ENCODE data around the gene KDM5C. TPM values are rescaled to one million over a fixed set of nuclear protein-coding genes. Genes with fewer than 3 reads are reported as not detected.

The KDM5C gene
- total RNA-seq, 1 experiment from 2014 or later, result 98.7 TPM

DNA sequence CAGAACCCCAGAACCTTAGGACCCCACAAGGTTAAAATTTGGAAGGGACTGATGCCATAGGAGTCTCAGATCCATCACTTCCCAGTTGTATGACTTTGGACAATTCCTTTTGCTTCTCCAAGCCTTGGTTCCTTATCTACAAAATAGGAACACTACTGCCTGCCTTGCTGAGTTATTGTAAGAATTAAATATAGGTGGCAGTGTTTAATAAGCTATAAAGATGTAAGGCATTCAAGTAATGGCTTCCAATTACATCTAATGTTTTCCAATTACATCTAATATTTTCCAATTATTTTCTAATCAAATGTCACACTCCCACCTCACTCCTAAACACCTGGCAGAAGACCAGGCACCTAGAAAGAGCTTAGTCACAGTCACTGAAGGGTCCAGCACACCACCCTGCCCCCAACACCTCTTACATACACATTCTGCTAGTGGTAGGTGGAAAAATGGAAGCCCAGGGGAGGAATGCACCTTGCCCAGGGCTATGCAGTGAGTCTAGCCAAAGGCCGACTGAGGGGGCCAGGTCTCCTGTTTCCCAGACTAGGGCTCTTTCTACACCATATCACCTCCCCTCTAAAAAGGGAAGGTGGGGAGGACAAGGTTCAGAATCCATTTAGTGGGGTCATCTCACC is 24.5 kb upstream of the KDM5C start:
- Mint-ChIP-seq H3K27me3 (ENCODE audit: low read depth) (no peaks in the 10 kb centered on the region), H3K9me3 (peaks cover 63 to 70% of the 10 kb centered on the region in 2 experiments), H3K4me3 (no peak overlapping the region), H3K4me1 (0 out of 4 replicates have a peak, but pooled peaks cover 0 to 5% of the 10 kb centered on the region in 2 experiments), H3K36me3 (ENCODE audit: insufficient read depth in 1 of 3, low read depth in 3 of 3) (peaks cover 20 to 36% (median 20%) of the 10 kb centered on the region in 3 experiments), H3K27ac (no peak overlapping the region)
- no peak overlapping the region for H2BK20ac ChIP-seq (ENCODE audit: low read depth, low read length, poor library complexity, severe bottlenecking)
- H3K23ac ChIP-seq (ENCODE audit: insufficient read length, low read depth, low read length), result no peak overlapping the region
- no peak overlapping the region for H4K91ac ChIP-seq (ENCODE audit: insufficient read length, low read depth, low read length)
- H4K5ac ChIP-seq (ENCODE audit: insufficient read length, low read depth, low read length), result no peak overlapping the region
- no peak overlapping the region for H3T11ph ChIP-seq (ENCODE audit: low read length)
- no peak overlapping the region for H2BK120ac ChIP-seq (ENCODE audit: low read depth, low read length, poor library complexity, severe bottlenecking)
- H4K8ac ChIP-seq (replicated peaks; ENCODE audit: insufficient read length, low read depth, low read length), result no peak overlapping the region
- no peaks in the 10 kb centered on the region for H3K79me2 ChIP-seq (ENCODE audit: insufficient read depth, low read length)
- no peaks in the 10 kb centered on the region for H3K4me1 ChIP-seq (ENCODE audit: insufficient read depth, low read length)
- H4K20me1 ChIP-seq (ENCODE audit: control insufficient read depth, insufficient read depth, insufficient read length), result no peaks in the 10 kb centered on the region
- H3K23me2 ChIP-seq (ENCODE audit: insufficient read length, low read depth, low read length, poor library complexity, severe bottlenecking), result no peaks in the 10 kb centered on the region
- TF ChIP-seq, protein P1, sequence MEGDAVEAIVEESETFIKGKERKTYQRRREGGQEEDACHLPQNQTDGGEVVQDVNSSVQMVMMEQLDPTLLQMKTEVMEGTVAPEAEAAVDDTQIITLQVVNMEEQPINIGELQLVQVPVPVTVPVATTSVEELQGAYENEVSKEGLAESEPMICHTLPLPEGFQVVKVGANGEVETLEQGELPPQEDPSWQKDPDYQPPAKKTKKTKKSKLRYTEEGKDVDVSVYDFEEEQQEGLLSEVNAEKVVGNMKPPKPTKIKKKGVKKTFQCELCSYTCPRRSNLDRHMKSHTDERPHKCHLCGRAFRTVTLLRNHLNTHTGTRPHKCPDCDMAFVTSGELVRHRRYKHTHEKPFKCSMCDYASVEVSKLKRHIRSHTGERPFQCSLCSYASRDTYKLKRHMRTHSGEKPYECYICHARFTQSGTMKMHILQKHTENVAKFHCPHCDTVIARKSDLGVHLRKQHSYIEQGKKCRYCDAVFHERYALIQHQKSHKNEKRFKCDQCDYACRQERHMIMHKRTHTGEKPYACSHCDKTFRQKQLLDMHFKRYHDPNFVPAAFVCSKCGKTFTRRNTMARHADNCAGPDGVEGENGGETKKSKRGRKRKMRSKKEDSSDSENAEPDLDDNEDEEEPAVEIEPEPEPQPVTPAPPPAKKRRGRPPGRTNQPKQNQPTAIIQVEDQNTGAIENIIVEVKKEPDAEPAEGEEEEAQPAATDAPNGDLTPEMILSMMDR (conservative IDR thresholded peaks at IDR 0.05), result no peak
- H3K4ac ChIP-seq (ENCODE audit: low read depth, low read length), result no peak overlapping the region
- no peak overlapping the region for H3K56ac ChIP-seq (ENCODE audit: insufficient read length, low read depth, low read length)
- no peak overlapping the region for H3K4me2 ChIP-seq (ENCODE audit: insufficient read depth, insufficient read length, low read length)
- no peak for DNase-seq
- H3K79me1 ChIP-seq (ENCODE audit: insufficient read depth, low read depth, low read length, poor library complexity, severe bottlenecking), result no peaks in the 10 kb centered on the region
- no peak overlapping the region for H2BK15ac ChIP-seq (ENCODE audit: low read depth, low read length)
- no peak overlapping the region for H2BK12ac ChIP-seq (ENCODE audit: insufficient read length, low read depth, low read length)
- WGBS (ENCODE audit: extremely low coverage, insufficient read length, low lambda C conversion rate), result no CpG with 5 or more reads among the region's 1 CpG
- no peak overlapping the region for H3K27ac ChIP-seq (ENCODE audit: insufficient read length, low read depth, low read length)
- H3K27me3 ChIP-seq (ENCODE audit: insufficient read depth, low read length), result no peaks in the 10 kb centered on the region
- H2AFZ ChIP-seq (ENCODE audit: low read length), result no peak overlapping the region
- no peak overlapping the region for H3K18ac ChIP-seq (ENCODE audit: insufficient read length, low read depth, low read length)
- H3K9ac ChIP-seq (ENCODE audit: extremely low read depth, insufficient read length, low read length), result no peak overlapping the region
- H2AK5ac ChIP-seq (ENCODE audit: insufficient read length, low read length), result no peak overlapping the region
- no peak overlapping the region for H3K14ac ChIP-seq (ENCODE audit: insufficient read depth, low read length)
- no peak overlapping the region for H2BK5ac ChIP-seq (ENCODE audit: insufficient read length, low read length)
- H3K9me3 ChIP-seq (ENCODE audit: control insufficient read depth, low read depth, low read length), result peaks cover 33% of the 10 kb centered on the region
